Neutrophil (primary cell): ENCODE measurements around the gene RNF115.
"Not testable (repeated sequence)": the region's sequence is repeated elsewhere in the genome, so short reads cannot be mapped to it uniquely, and the experiment has no call there.

ENCODE experiments used
- H3K27ac ChIP-seq: fragments of 200-600 bp; sonication (generic); 2 replicates; pipeline ENCODE4 v1.5.1; 2016; ENCODE audit warnings: mild to moderate bottlenecking, moderate library complexity
- H3K27me3 ChIP-seq: fragments of 200-600 bp; sonication (generic); 2 replicates; pipeline ENCODE4 v1.6.0; 2016; ENCODE audit warnings: mild to moderate bottlenecking
- H3K36me3 ChIP-seq: fragments of 200-600 bp; sonication (generic); 2 replicates; pipeline ENCODE4 v1.5.1; 2017
- H3K4me1 ChIP-seq, 2 experiments: fragments of 200-600 bp in 1 of 2; sonication (generic) in 1 of 2; 1 replicate in 1 of 2; 2 replicates in 1 of 2; pipeline versions ENCODE4 v1.5.1 to v1.6.1; 2013 to 2016; ENCODE audit warnings: low read depth in 1 of 2, low read length in 1 of 2, mild to moderate bottlenecking in 1 of 2, moderate library complexity in 1 of 2; ENCODE audit not compliant: control insufficient read depth in 1 of 2, insufficient read depth in 1 of 2
- H3K4me3 ChIP-seq, 2 experiments: fragments of 200-600 bp in 1 of 2; sonication (generic) in 1 of 2; 1 replicate in 1 of 2; 2 replicates in 1 of 2; pipeline ENCODE4 v1.5.1; 2013 to 2016; ENCODE audit warnings: low read depth in 1 of 2, low read length in 1 of 2, mild to moderate bottlenecking in 1 of 2, moderate library complexity in 1 of 2
- H3K9me3 ChIP-seq: fragments of 200-600 bp; sonication (generic); 2 replicates; pipeline ENCODE4 v1.5.1; 2016
- TF ChIP-seq, protein P1 (sequence below): fragments of 200-600 bp; sonication (generic); IDR thresholded peaks from 2 replicates; pipeline ENCODE4 v1.5.1; 2016; ENCODE audit warnings: antibody characterized with exemption

The RNF115 gene

DNA sequence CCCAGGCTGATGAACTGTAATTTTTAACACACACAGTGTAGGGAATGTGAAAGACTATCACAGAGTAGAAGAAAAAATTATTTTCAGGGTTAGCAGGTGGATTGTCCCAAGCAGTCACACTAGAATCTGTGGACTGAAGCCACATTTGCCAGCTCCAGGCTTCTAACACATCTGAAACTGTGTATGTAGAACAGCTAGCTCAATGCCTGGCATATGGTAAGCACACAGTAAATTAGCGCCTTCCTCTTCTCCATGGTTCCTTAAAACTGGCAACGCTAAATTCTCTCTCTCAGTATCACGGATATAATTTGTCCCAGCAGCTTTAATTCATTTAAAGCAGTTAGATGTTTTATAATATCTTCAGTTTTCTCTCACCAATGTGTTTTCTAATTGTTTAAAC lies 19.1 kb upstream of the RNF115 start:
- Histone ChIP-seq H3K27me3 (no peaks in the 10 kb centered on the region), H3K4me3 (no peak overlapping the region), H3K27ac (no peak overlapping the region), H3K4me1 (peaks cover 15 to 16% of the 10 kb centered on the region in 2 experiments), H3K9me3 (no peaks in the 10 kb centered on the region), H3K36me3 (peaks cover 56% of the 10 kb centered on the region)
- TF ChIP-seq, protein P1, sequence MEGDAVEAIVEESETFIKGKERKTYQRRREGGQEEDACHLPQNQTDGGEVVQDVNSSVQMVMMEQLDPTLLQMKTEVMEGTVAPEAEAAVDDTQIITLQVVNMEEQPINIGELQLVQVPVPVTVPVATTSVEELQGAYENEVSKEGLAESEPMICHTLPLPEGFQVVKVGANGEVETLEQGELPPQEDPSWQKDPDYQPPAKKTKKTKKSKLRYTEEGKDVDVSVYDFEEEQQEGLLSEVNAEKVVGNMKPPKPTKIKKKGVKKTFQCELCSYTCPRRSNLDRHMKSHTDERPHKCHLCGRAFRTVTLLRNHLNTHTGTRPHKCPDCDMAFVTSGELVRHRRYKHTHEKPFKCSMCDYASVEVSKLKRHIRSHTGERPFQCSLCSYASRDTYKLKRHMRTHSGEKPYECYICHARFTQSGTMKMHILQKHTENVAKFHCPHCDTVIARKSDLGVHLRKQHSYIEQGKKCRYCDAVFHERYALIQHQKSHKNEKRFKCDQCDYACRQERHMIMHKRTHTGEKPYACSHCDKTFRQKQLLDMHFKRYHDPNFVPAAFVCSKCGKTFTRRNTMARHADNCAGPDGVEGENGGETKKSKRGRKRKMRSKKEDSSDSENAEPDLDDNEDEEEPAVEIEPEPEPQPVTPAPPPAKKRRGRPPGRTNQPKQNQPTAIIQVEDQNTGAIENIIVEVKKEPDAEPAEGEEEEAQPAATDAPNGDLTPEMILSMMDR, result no peak

DNA sequence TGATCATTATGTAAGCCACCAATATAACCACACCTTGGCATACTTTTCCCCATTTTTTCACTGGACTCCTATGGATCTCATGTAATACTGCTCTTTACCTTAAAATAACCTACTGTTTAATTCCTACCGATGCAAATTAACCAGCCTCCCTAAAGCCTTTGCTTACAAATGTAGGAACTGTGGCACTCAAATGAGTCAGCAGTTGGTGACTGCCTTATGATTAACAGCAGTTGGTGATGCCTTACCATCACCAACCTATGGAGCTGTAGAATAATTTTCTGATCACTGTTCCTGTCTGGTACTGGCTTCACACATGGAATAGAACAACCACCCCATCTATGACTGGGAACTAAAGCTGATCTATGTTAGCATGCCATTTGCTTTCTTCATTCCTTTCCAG lies 13.8 kb upstream of the RNF115 start:
- H3K27ac ChIP-seq, result no peak overlapping the region
- peaks cover 95% of the 10 kb centered on the region for H3K36me3 ChIP-seq
- TF ChIP-seq, protein P1, result no peak
- no peaks in the 10 kb centered on the region for H3K27me3 ChIP-seq
- no peaks in the 10 kb centered on the region for H3K4me1 ChIP-seq
- no peaks in the 10 kb centered on the region for H3K9me3 ChIP-seq
- no peak overlapping the region for H3K4me3 ChIP-seq

DNA sequence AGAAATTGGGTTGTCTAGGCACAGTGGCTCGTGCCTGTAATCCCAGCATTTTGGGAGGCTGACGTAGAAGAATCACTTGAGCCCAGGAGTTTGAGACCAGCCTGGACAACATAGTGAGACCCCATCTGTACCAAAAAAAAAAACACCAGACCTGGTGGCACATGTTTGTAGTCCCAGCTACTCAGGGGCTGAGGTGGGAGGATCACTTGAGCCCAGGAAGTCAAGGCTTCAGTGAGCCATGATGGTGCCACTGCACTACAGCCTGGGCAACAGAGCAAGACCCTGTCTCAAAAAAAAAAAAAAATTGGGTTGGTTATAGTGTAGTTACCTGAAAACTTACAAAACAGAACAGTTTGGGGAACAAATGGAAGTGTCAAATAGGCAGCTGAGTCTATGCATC lies 6.9 kb upstream of the RNF115 start:
- H3K36me3 ChIP-seq, result peaks cover 70% of the 10 kb centered on the region
- H3K9me3 ChIP-seq, H3K27ac ChIP-seq, H3K4me3 ChIP-seq, H3K27me3 ChIP-seq, H3K4me1 ChIP-seq: not testable (repeated sequence)

DNA sequence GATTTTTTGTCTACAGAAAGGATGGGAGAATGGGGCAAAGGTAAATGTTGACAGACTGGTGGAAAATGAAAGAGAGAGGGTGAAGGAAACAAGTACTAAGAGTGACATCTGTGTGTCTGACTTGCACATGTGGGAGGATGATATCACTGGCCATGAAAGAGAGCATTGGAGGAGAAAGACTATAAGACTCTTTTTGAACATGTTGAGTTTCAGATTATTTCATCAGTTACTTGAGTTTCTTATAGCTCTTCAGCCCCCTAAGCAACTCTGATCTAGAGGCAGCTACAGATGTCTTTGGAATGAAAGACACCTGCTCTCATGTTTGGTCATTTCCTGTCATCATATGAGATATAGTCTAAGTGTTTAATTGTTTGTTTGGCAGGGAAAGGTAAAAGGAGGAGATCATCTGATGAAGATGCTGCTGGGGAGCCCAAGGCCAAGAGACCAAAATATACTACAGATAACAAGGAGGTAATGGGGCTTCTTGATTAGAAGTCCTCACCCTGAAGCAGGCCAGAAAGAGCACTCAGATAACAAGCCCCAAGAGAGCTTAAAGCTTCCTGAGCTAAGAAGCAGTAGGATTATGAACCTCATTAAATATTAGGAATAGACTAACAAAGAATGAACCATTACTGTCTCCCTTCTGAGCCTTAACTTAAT lies 4.6 kb upstream of the RNF115 start:
- H3K27ac ChIP-seq, result no peak overlapping the region

DNA sequence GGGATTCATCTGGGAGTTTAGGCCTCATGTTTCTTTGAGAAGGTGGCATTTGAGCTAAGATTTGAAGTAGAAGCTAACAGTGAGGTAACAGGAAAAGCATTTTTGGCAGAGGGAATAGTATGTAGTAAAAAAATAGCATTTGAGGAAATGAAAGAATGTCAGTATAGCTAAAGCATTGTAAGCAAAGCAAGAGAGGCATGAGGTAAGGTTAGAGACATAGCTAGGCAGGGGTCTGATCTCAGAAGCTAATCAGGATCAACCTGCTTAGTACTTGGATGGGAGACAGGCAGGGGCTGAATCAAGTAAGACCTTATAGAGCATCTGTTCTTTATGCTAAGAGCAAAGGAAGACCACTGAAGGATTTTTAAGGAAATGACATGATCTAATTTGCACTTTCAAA lies 4.1 kb upstream of the RNF115 start:
- TF ChIP-seq, protein P1, result no peak
- H3K36me3 ChIP-seq, result peaks cover 46% of the 10 kb centered on the region
- no peaks in the 10 kb centered on the region for H3K27me3 ChIP-seq
- H3K27ac ChIP-seq, result no peak overlapping the region
- no peak overlapping the region for H3K4me3 ChIP-seq
- H3K4me1 ChIP-seq, result peaks cover 8 to 9% of the 10 kb centered on the region in 2 experiments
- no peaks in the 10 kb centered on the region for H3K9me3 ChIP-seq

More for the DNA sequence above, 4.6 kb upstream of the RNF115 start:
- Histone ChIP-seq H3K27me3 (no peaks in the 10 kb centered on the region), H3K36me3 (peaks cover 51% of the 10 kb centered on the region), H3K9me3 (no peaks in the 10 kb centered on the region), H3K4me3 (no peak overlapping the region), H3K4me1 (peaks cover 8 to 9% of the 10 kb centered on the region in 2 experiments)
- TF ChIP-seq, protein P1, result no peak

DNA sequence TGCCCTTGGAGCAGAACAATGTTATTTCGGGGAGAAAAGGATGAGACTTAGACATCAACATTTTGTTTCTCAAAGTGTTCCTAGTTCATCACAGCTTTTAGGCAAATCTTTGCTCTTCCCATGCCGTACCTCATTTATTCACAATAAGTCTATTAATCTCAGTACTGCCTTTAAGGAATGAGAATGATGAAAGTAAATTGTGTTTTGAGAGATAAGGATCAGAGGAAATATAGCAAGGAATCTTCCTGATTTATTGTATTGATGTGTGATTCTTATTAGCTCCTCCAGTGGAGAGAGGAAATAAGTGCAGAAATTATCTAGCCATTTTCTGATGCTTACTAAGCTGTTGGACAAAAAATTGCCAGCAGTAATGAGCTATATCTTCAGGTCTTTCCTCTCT lies 2.1 kb upstream of the RNF115 start:
- no peak overlapping the region for H3K4me3 ChIP-seq
- no peak overlapping the region for H3K27ac ChIP-seq
- TF ChIP-seq, protein P1, result no peak
- no peaks in the 10 kb centered on the region for H3K27me3 ChIP-seq
- peaks cover 36% of the 10 kb centered on the region for H3K36me3 ChIP-seq
- H3K9me3 ChIP-seq, result no peaks in the 10 kb centered on the region
- H3K4me1 ChIP-seq, result peaks cover 8 to 9% of the 10 kb centered on the region in 2 experiments
